Globus pallidus (tissue), 1 donor: ENCODE results near the gene MIPOL1.
"Not testable (repeated sequence)": the region's sequence is repeated elsewhere in the genome, so short reads cannot be mapped to it uniquely, and the experiment has no call there.

Source experiments
- DNase-seq: peaks from one replicate; pipeline ENCODE4 v3.0.0-alpha.2; 2015; ENCODE audit warnings: low spot score

The MIPOL1 gene

GRCh38 chr14:37232907-37233481 is 35.3 kb downstream of the MIPOL1 start:
- DNase-seq = peak; percentile 22

DNA sequence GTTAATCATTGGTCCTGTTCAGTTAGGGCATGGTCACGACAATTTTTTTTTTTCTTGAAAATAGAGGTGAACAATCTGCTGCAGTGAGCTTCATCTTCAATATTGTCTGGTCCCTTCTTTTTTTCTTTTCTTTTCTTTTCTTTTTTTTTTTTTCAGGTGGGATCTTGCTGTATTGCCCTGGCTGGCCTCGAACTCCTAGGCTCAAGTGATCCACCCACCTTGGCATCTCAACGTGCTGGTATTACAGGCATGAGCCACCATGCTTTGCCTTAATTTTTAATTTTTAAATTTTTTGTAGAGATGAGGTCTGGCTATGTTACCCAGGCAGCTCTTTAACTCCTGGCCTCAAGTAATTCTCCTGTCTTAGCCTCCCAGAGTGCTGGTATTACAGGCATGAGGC is 36.5 kb downstream of the MIPOL1 start:
- DNase-seq = no peak

DNA sequence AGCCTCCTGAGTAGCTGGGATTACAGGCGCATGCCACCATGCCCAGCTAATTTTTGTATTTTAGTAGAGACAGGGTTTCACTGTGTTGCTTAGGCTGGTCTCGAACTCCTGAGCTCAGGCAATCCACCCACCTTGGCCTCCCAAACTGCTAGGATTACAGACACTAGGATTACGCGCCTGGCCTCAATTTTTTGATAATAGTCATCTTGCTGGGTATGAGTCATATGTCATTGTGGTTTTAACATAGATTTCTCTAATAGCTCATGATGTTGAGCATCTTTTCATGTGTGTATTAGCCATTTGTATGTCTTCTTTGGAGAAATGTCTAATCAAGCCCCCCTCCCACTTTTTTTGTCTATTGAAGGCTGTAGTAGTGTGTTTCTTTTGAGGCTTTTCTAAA is 38.3 kb downstream of the MIPOL1 start:
- not testable (repeated sequence) for DNase-seq

- DNase-seq = no peak
Measured at GRCh38 chr14:37237094-37237493, 39.4 kb downstream of the MIPOL1 start.

DNA sequence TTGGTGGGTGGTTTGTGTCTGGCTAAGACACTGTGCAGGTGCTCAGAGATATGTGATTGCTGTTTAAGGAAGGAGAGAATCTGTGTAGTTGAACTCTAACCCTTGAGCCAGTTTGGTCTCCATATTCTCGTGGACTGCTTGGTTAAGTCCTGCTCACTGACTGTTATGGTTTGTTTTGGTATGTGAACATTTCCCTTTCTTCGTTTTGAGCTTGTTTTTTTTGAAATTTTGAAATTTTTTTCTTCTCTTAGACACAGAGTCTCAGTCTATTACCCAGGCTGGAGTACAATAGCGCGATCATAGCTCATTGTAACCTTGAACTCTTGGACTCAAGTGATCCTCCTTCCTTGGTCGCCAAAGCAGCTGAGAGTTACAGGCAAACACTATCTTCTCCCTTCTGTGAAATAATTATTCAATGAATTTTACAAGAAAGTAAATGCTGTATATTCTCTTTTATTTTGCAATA is 40.0 kb downstream of the MIPOL1 start:
- no peak for DNase-seq

DNA sequence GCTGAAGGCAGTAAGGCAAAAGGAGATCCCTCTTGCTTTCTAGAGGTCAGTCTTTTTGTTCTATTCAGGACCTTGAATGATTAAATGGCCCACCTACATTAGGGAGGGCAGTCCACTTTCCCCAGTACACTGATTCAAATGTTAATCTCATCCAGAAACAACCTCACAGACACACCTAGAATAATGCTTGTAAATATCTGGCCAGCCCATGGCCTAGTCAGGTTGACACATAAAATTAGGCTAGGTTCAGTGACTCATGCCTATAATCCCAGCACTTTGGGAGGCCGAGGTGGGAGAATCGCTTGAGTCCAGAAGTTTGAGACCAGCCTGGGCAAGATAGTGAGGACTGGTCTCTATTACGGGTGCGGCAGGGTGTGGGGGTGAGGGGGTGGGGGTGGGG is 43.5 kb downstream of the MIPOL1 start:
- DNase-seq = no peak

- DNase-seq = peak; percentile 37
Measured at GRCh38 chr14:37246427-37246829, 48.7 kb downstream of the MIPOL1 start.

- DNase-seq = no peak
Measured at GRCh38 chr14:37247791-37248461, 50.2 kb downstream of the MIPOL1 start.

DNA sequence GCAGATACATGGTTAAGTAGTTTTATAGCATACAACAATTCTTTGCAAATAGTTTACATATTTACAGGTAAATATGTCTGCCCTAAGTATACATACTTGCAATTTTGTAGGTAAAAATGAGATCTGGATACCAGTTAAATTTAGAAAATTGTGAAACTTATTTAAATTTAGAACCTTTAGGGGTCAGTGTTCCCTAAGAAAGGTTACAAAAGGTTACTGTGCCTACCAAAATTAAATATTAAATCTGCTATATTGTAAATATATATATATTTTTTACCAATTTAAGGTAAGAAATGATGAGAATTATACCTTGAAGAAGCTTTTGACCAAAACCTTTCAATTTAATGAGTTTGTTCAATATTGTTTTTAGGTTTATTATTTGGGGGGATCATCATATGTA is 54.0 kb downstream of the MIPOL1 start:
- DNase-seq = no peak

- DNase-seq = no peak
Measured at GRCh38 chr14:37252434-37252833, 54.7 kb downstream of the MIPOL1 start.

GRCh38 chr14:37253905-37254304 is 56.2 kb downstream of the MIPOL1 start:
- DNase-seq = no peak

GRCh38 chr14:37254411-37254947 is 56.7 kb downstream of the MIPOL1 start:
- DNase-seq = no peak

- no peak for DNase-seq
Measured at GRCh38 chr14:37257501-37258070, 59.8 kb downstream of the MIPOL1 start.

DNA sequence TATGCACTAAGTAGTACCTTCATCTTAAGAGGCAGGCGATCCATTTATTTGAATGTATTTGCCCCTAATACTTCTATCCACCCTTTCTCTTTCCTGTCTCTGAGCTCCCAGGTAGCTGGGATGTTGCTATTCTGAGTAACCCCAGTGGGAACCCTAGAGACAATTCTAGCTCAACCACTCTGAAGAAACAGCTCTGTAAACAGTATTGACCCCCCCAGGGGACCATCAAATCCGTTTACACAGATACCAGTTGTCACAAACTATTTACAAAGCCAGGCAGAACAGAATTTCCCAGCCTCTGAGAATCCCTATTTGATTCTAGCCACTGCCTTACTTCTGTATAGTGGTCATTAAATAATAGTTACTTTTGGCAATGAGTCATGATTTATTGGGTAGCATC is 64.9 kb downstream of the MIPOL1 start:
- DNase-seq = no peak

DNA sequence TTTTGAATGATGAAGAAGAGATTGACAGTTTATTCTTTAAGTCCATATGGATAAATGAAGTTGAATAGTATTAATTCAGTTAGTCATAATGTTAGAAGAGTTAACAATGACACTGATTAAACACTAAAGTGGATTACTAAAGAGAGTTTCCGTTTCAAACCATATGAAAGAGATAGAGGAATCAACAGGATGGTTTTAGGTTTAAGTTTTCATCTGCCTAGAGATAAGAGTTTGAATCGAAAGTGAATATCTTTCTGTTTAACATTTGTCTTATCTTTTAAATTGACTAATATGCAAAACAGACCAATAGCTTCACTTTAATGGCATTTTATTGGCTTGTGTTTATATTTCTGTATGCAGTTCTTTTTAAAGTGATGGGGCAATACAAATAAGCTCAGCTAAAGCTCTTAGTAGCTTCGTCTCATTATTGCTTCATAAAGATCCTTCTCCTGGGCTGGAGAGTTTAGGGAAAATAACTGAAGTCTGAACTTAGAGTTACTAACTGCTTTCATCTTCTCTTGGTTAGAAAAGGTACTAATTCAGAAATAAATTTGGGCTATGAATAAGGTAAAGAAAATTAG is 66.0 kb downstream of the MIPOL1 start:
- DNase-seq = no peak

GRCh38 chr14:37268788-37269187 is 71.1 kb downstream of the MIPOL1 start:
- no peak for DNase-seq

DNA sequence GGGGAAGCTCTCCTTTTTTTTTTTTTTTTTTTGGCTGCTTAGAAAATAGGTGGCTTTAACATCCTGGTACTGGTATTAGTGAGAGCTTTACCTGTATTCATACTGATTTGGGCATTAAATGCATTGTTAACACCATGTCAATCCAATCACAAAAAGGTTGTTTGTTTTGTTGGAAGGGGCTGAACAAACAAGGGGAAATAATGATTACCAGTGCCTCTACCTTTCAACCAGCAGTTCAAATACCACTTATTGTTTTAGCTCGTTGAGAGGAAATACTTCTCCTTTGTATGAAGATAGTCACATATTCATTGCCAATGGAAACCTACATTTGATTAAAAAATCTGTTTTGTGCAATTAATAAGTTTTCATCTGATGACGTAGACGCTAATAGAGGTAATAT is 72.9 kb downstream of the MIPOL1 start:
- DNase-seq = no peak

DNA sequence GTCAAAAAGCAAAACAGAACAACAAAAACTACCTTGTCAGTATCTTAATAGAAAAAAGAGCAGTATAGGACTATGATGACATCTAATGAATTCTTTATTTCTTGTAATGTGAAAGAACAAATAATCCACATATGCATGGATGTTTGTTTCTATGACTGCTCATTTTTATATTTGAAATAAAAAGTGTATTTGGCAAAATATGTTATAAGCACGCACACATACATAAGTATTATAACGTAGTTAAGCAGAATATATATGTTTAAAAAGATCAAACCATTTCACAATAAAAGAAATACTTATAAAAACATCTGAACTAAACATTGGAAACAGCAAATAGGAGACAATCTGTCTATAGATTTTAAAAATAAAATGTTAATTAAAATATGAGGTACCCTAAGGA is 74.8 kb downstream of the MIPOL1 start:
- DNase-seq = no peak

- no peak for DNase-seq
Measured at GRCh38 chr14:37274652-37275051, 76.9 kb downstream of the MIPOL1 start.

DNA sequence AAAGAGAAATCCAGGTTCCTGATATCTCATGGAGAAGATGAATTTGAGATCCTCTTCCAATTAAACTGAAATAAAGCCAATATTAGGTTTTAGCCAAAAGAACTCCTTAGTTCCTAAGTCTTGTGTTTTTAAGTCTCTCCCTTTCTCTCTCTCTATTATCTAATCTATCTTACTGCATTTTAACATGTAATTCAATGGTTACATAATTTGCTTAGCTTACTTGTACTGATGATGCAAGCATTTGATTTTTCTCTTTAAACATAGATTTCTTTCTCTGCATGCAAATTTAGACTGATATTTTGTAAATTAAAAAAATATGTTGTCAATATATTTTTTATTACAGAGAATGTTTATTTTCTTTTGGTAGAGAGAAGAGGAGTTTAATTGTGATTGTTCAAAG is 78.2 kb downstream of the MIPOL1 start:
- no peak for DNase-seq

- DNase-seq = no peak
Measured at GRCh38 chr14:37278636-37279538, 81.2 kb downstream of the MIPOL1 start.

DNA sequence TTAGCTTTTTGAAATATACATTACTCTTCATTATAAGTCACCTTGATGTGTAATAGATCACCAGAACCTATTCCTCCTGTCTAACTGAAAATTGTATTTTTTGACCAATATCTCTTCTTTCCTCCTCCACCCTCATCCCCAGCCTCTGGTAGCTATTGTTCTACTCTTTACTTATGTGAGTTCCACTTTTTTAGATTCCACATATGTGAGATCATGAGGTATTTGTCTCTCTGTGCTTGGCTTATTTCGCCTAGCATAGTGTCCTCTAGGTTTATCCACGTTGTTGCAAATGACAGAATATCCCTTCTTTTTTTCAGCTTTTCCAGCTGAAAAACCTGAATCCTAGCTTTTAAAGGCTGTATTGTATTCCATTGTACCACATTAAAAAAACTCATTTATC is 82.1 kb downstream of the MIPOL1 start:
- no peak for DNase-seq
